HG03571 (cell line): ENCODE measurements around the gene SPTA1.

Experiments
- ATAC-seq: cut with Tn5 transposase; IDR thresholded peaks from one replicate; pipeline ENCODE4 v1.9.1; 2021; ENCODE audit not compliant: unreplicated experiment

Gene SPTA1

DNA sequence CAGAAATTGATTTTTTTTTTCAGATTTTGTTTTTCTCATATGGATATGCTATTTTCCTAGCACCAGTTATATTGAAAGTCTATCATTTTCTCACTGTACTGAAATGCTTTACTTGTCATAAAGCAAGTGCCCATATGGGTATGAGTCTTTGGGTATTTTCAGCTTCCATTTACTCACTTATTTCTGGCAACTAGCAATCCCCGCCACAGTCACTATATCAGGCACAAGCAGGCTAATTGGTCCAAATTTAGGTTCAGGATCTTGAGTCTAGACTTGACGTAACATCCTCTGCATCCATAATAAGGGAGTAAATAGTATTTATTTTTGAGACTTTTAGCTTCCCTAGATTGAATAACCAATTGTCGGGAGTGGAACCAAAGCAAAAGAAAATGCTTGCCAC, 109.0 kb downstream of the SPTA1 start:
- no peak for ATAC-seq

DNA sequence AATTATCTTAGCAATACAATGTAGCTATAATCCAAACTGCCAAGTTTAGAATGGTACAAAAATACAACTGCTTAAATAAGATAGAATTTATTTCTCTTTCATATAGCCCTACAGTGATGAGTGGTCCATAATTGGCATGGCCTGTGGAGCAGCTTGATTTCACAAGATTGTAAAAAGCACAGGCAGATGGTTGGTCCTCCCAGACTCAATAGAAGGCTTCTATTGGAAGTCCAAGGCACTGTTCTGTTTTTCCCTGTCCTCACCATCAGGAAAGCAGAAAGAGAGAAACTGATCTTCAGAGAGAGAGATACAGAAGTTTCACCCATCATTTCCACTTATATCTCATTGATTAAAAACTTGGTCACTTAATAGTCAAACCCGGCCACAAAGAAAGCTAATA, 114.3 kb downstream of the SPTA1 start:
- ATAC-seq, result no peak

DNA sequence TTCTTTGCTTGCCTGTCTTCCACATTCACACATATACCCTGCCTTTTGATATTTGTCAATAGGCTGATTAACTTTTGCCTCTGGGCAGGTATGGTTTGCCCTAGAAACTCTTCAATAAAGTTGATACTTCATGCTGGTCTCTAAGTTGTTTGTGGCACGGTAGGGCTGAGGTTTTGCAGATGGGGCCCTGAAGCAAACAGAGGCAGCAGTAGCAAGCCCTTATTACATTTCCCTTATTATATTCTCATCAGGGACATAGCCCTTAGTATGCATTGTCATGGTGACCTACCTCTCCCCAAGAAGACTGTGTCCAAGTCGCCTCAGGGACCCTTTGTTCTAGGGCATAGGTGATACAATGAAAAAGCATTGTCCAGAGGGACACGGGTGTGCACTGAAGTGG, 116.0 kb downstream of the SPTA1 start, which contains the start of gene OR6P1:
OR6P1 (minus strand) TSS at position 101 of the 400 bp plus-strand sequence. CDS start 6,976 bp downstream, outside the sequence.
- no peak for ATAC-seq

DNA sequence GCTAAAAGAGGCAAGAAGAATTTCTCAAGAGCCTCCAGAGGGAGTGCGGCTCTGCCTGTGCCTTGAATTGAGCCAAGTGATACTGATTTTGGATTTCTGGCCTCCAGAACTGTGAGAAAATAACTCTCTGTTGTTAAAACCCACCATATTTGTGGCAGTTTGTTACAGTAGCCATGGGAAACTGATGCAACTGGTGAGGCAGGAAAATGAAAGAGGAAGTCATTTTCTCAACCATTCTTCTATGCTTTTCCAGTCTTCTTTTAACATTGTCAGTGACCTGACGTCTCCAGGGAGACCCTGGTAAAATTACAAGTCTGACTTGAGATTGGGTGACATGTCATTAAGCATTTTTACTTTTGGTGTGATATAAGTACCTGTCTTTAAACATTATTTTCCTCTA, 121.9 kb downstream of the SPTA1 start:
- no peak for ATAC-seq

DNA sequence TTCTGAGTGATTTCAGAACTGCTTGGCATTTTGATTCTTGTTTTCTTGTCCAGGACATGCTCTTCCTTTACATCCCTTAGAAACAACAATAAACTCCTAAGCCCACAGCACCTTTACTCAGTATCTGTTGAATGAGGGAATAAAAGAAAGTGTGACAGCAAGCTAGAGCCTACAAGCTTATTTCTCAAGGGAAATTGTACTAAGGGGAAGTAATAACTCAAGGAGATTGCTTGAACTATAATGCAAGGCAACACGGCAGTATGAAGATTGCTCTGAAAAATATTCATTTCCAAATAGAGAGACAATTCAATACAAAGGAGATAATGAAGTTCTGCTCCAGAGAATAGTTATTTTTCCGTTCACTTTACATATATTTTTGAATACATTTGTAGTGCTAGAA, 122.7 kb downstream of the SPTA1 start:
- ATAC-seq, result no peak
